H1 (cell line): ENCODE measurements around the gene NKX2-4. TPM values are rescaled to one million over a fixed set of nuclear protein-coding genes. Genes with fewer than 3 reads are reported as not detected.

Experiments
- CTCF ChIA-PET: fragments of 300-600 bp; sonication (Branson Sonifier 250); formaldehyde crosslinking; loops from one replicate; lab custom pipeline; 2021; ENCODE audit not compliant: partially characterized antibody; lab: Charles Lee
- POLR2A ChIA-PET: fragments of 300-600 bp; sonication (Branson Sonifier 250); formaldehyde crosslinking; loops from one replicate; lab custom pipeline; 2021; ENCODE audit warnings: inconsistent platforms; ENCODE audit not compliant: partially characterized antibody; lab: Charles Lee
- DNase-seq, 2 experiments: peaks; one replicate each; pipeline versions ENCODE4 v3.0.0 to v3.0.0-alpha.2; 2010 to 2022; ENCODE audit warnings: low spot score in 2 of 2, low read depth in 1 of 2, mixed read lengths in 1 of 2
- FAIRE-seq: peaks from 2 replicates; lab custom pipeline; 2011; peaks lifted over from hg19 to GRCh38; lab: Jason Lieb, UNC
- H2AFZ ChIP-seq: 2 replicates; pipeline ENCODE4 v1.8.1; 2012; ENCODE audit warnings: low read length, inconsistent platforms
- H2AK5ac ChIP-seq: 2 replicates; pipeline ENCODE4 v1.6.1; 2013; ENCODE audit warnings: low read depth, low read length
- H2BK120ac ChIP-seq: replicated peaks from 2 replicates; pipeline ENCODE3; 2013; ENCODE audit warnings: low read depth, low read length, inconsistent platforms
- H2BK12ac ChIP-seq: 2 replicates; pipeline ENCODE4 v1.6.1; 2013; ENCODE audit warnings: low read depth, low read length
- H2BK15ac ChIP-seq: 2 replicates; pipeline ENCODE4 v1.6.1; 2013; ENCODE audit warnings: low read length
- H2BK20ac ChIP-seq: 2 replicates; pipeline ENCODE4 v1.6.1; 2013; ENCODE audit warnings: low read length
- H2BK5ac ChIP-seq: 2 replicates; pipeline ENCODE4 v1.6.1; 2013; ENCODE audit warnings: low read depth, low read length
- H3K14ac ChIP-seq: 2 replicates; pipeline ENCODE4 v1.6.1; 2013; ENCODE audit warnings: inconsistent platforms; ENCODE audit not compliant: insufficient read length
- H3K18ac ChIP-seq: 2 replicates; pipeline ENCODE4 v1.6.1; 2013; ENCODE audit warnings: low read length; ENCODE audit errors: extremely low read depth
- H3K23ac ChIP-seq: 2 replicates; pipeline ENCODE4 v1.6.1; 2013; ENCODE audit warnings: inconsistent platforms; ENCODE audit not compliant: insufficient read length
- H3K23me2 ChIP-seq: 2 replicates; pipeline ENCODE4 v1.6.1; 2013; ENCODE audit warnings: low read depth, low read length
- H3K27ac ChIP-seq: 2 replicates; pipeline ENCODE4 v1.6.1; 2011; ENCODE audit warnings: low read depth, low read length, inconsistent platforms
- H3K27me3 ChIP-seq, 4 experiments: replicated peaks in 1 of 4; 1 replicate in 1 of 4; 2 replicates in 3 of 4; pipeline versions ENCODE4 v1.6.1 to v1.8.1; 2011 to 2013; ENCODE audit warnings: low read length in 3 of 4, mild to moderate bottlenecking in 3 of 4, inconsistent platforms in 2 of 4, mixed read lengths in 2 of 4, moderate library complexity in 1 of 4; ENCODE audit not compliant: control insufficient read depth in 3 of 4, insufficient read depth in 3 of 4; ENCODE audit errors: extremely low read depth in 1 of 4
- H3K36me3 ChIP-seq, 4 experiments: 2 replicates each; pipeline versions ENCODE4 v1.6.1 to v1.8.1; 2011 to 2013; ENCODE audit warnings: mild to moderate bottlenecking in 4 of 4, low read length in 3 of 4, moderate library complexity in 2 of 4, control low read depth in 1 of 4, inconsistent platforms in 1 of 4; ENCODE audit not compliant: insufficient read depth in 4 of 4, control insufficient read depth in 2 of 4
- H3K4ac ChIP-seq: replicated peaks from 2 replicates; pipeline ENCODE3; 2013; ENCODE audit warnings: low read length, low read depth, mixed read lengths, inconsistent platforms; ENCODE audit not compliant: insufficient read length
- H3K4me1 ChIP-seq, 4 experiments: replicated peaks in 1 of 4; 1 replicate in 1 of 4; 2 replicates in 3 of 4; pipeline versions ENCODE4 v1.6.1 to v1.8.1; 2011 to 2013; ENCODE audit warnings: low read length in 3 of 4, inconsistent platforms in 2 of 4, mixed read lengths in 1 of 4; ENCODE audit not compliant: insufficient read depth in 4 of 4, control insufficient read depth in 3 of 4
- H3K4me2 ChIP-seq, 2 experiments: 2 replicates each; pipeline versions ENCODE4 v1.6.1 to v1.8.1; 2011 to 2013; ENCODE audit warnings: low read depth in 2 of 2, low read length in 2 of 2, control low read depth in 1 of 2, inconsistent platforms in 1 of 2, mild to moderate bottlenecking in 1 of 2; ENCODE audit not compliant: insufficient read depth in 1 of 2
- H3K4me3 ChIP-seq, 4 experiments: fragments of 200-600, 300-600 bp in 1 of 4; sonication (generic), shearing (Covaris generic), sonication (Bioruptor Twin) in 1 of 4; 2 replicates each; pipeline versions ENCODE4 v1.5.1 to v1.8.1; 2011 to 2016; ENCODE audit warnings: low read length in 4 of 4, low read depth in 3 of 4, control low read depth in 2 of 4, inconsistent platforms in 2 of 4, mild to moderate bottlenecking in 2 of 4, mixed read lengths in 1 of 4, moderate library complexity in 1 of 4; ENCODE audit not compliant: insufficient read depth in 2 of 4; ENCODE audit errors: extremely low read depth in 1 of 4
- H3K56ac ChIP-seq: replicated peaks from 2 replicates; pipeline ENCODE3; 2013; ENCODE audit warnings: low read depth, mild to moderate bottlenecking, mixed read lengths, low read length, inconsistent platforms; ENCODE audit not compliant: insufficient read length
- H3K79me1 ChIP-seq: 2 replicates; pipeline ENCODE4 v1.6.1; 2013; ENCODE audit warnings: low read depth, low read length, control low read depth
- H3K79me2 ChIP-seq, 2 experiments: 2 replicates each; pipeline versions ENCODE4 v1.6.1 to v1.8.1; 2012 to 2013; ENCODE audit warnings: low read length in 2 of 2, mild to moderate bottlenecking in 2 of 2, inconsistent platforms in 1 of 2; ENCODE audit not compliant: insufficient read depth in 2 of 2, control insufficient read depth in 1 of 2
- H3K9ac ChIP-seq, 4 experiments: replicated peaks in 1 of 4; 1 replicate in 1 of 4; 2 replicates in 3 of 4; pipeline versions ENCODE4 v1.6.1 to v1.8.1; 2011 to 2013; ENCODE audit warnings: low read depth in 3 of 4, low read length in 3 of 4, control low read depth in 2 of 4, mild to moderate bottlenecking in 2 of 4, moderate library complexity in 2 of 4, inconsistent platforms in 1 of 4; ENCODE audit errors: extremely low read depth in 1 of 4
- H3K9me3 ChIP-seq, 2 experiments: 2 replicates each; pipeline versions ENCODE4 v1.6.1 to v1.8.1; 2012 to 2013; ENCODE audit warnings: mild to moderate bottlenecking in 2 of 2, moderate library complexity in 2 of 2, control low read depth in 1 of 2, inconsistent platforms in 1 of 2, low read depth in 1 of 2, low read length in 1 of 2, mixed read lengths in 1 of 2; ENCODE audit not compliant: insufficient read depth in 2 of 2
- H4K20me1 ChIP-seq, 2 experiments: replicated peaks in 1 of 2; 2 replicates each; pipeline versions ENCODE3 to v1.8.1; 2011 to 2013; ENCODE audit warnings: inconsistent platforms in 2 of 2, low read length in 2 of 2, mild to moderate bottlenecking in 1 of 2; ENCODE audit not compliant: insufficient read depth in 2 of 2, control insufficient read depth in 1 of 2
- H4K5ac ChIP-seq: 2 replicates; pipeline ENCODE4 v1.6.1; 2013; ENCODE audit warnings: low read length, low read depth, mixed read lengths, inconsistent platforms; ENCODE audit not compliant: insufficient read length
- H4K8ac ChIP-seq: 2 replicates; pipeline ENCODE4 v1.8.0; 2013; ENCODE audit warnings: mild to moderate bottlenecking, moderate library complexity, low read length, inconsistent platforms; ENCODE audit not compliant: insufficient read depth; ENCODE audit errors: extremely low read depth
- H4K91ac ChIP-seq: replicated peaks from 2 replicates; pipeline ENCODE3; 2013; ENCODE audit warnings: low read length, mixed read lengths, inconsistent platforms; ENCODE audit not compliant: insufficient read length
- BRCA1 ChIP-seq: IDR thresholded peaks from 2 replicates; pipeline ENCODE4 v1.6.1; 2012; ENCODE audit warnings: low read depth, low read length, improper control_type of control experiment
- CHD2 ChIP-seq: IDR thresholded peaks from 2 replicates; pipeline ENCODE4 v1.6.1; 2012; ENCODE audit warnings: low read length, improper control_type of control experiment
- EGR1 ChIP-seq: IDR thresholded peaks from 2 replicates; pipeline ENCODE4 v1.6.1; 2011; ENCODE audit warnings: low read depth, low read length, borderline replicate concordance
- GABPA ChIP-seq: IDR thresholded peaks from 2 replicates; pipeline ENCODE4 v1.6.1; 2011; ENCODE audit warnings: mild to moderate bottlenecking, low read length, moderate library complexity, borderline replicate concordance; ENCODE audit not compliant: insufficient read depth
- JUND ChIP-seq: IDR thresholded peaks from 2 replicates; pipeline ENCODE4 v1.6.1; 2011; ENCODE audit warnings: mild to moderate bottlenecking, improper control_type of control experiment, low read length
- POLR2AphosphoS5 ChIP-seq: IDR thresholded peaks from 2 replicates; pipeline ENCODE4 v1.6.1; 2011; ENCODE audit warnings: low read depth, low read length
- POU5F1 ChIP-seq: IDR thresholded peaks from 2 replicates; pipeline ENCODE4 v1.6.1; 2011; ENCODE audit warnings: low read depth, mild to moderate bottlenecking, low read length, moderate library complexity
- WGBS, 2 experiments: shearing (Covaris generic) in 1 of 2; methylation state at CpG; one replicate each; pipeline versions ENCODE4 v1.1.6 to v1.1.7; 2013 to 2015; ENCODE audit warnings: low lambda C conversion rate in 2 of 2, mixed read lengths in 2 of 2, inconsistent platforms in 1 of 2, low coverage in 1 of 2, missing lambda C conversion rate in 1 of 2; ENCODE audit not compliant: insufficient replicate concordance in 2 of 2, insufficient coverage in 1 of 2, insufficient read length in 1 of 2; ENCODE audit errors: extremely low coverage in 1 of 2, missing lambda C conversion rate in 1 of 2; 5-methylcytosine and 5-hydroxymethylcytosine counted together
- polyA plus RNA-seq, 7 experiments: library from polyadenylated mRNA; depleted of rRNA in 3 of 7; stranded (reverse) in 5 of 7; unstranded in 2 of 7; fragments of >200 nt in 5 of 7; fragments of 200-250 nt in 2 of 7; gene quantifications; 1 replicate in 5 of 7; 2 replicates in 1 of 7; 4 replicates in 1 of 7; pipeline versions ENCODE4 v1.2.1 to v1.2.3, GENCODE V29; 2011 to 2013; ENCODE audit warnings: missing spikeins in 2 of 7, mixed read lengths in 2 of 7
- total RNA-seq: library from RNA; stranded (reverse); fragmentation: NEBNext Ultra II Directional; extraction: Animal tissue kit (Norgen Biotek cat#: 25700); gene quantifications from 2 replicates; pipeline ENCODE4 v1.2.1, GENCODE V29; 2021

NKX2-4 gene
- total and polyA plus RNA-seq, 2 of the 8 experiments (the other 6 are each of a cell fraction or from before 2014, with no cell fraction given), result 0.12 to 0.37 TPM

DNA sequence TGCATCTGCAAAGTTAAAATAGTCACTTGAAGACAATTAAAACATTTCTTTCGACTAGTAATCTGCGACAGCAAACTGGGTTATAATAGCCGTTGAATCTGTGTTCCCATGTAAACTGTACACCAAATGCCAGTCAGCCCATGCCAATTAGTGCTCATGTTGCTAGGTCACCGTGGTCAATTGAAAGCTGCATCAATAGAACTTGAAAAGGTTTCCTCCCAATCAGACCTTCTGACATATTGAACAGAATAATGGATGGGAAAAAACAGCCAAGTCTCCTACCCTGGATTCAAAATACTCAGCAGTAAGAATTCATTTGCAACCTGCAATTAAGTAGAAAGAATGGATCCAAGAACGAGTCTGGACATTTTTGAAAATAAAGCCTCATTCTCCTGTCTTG is 11.2 kb downstream of the NKX2-4 start:
- CTCF ChIA-PET, result interaction anchor here (0.6 kb wide), 1 partner anchor 143 kb away, joined by 3 read pairs; no protein-coding TSS in a partner anchor
- Histone ChIP-seq H3K4ac (no peak overlapping the region), H2AFZ (no peak overlapping the region), H3K9me3 (no peaks in the 10 kb centered on the region), H4K8ac (no peak overlapping the region; the same call in 1 of the 2 replicates), H4K20me1 (peaks cover 0 to 3% of the 10 kb centered on the region in 2 experiments), H3K79me1 (no peaks in the 10 kb centered on the region)
- POLR2A ChIA-PET, result no interaction called here
- no peak for TF ChIP-seq GABPA
- no peak for TF ChIP-seq POLR2AphosphoS5
- no peak for TF ChIP-seq CHD2
- TF ChIP-seq JUND, result no peak
- no peak for TF ChIP-seq EGR1
- no peak for TF ChIP-seq BRCA1
- no peak for TF ChIP-seq POU5F1
- TF ChIP-seq, all 59 proteins: peak for 0
- Histone ChIP-seq H3K4me2 (no peak overlapping the region), H3K23me2 (no peaks in the 10 kb centered on the region), H3K27ac (no peak overlapping the region), H2BK20ac (no peak overlapping the region), H2AK5ac (no peak overlapping the region), H2BK120ac (no peak overlapping the region), H3K14ac (no peak overlapping the region), H3K36me3 (peaks cover 3 to 45% (median 17%) of the 10 kb centered on the region in 4 experiments; a peak in 7 of 8 replicates), H2BK5ac (no peak overlapping the region), H3K23ac (no peak overlapping the region), H3K27me3 (peaks cover 0 to 4% (median 0%) of the 10 kb centered on the region in 4 experiments; a peak in 4 of 7 replicates), H3K4me1 (no peaks in the 10 kb centered on the region), H3K79me2 (no peaks in the 10 kb centered on the region), H3K4me3 (no peak overlapping the region), H3K18ac (no peak overlapping the region), H4K5ac (no peak overlapping the region), H4K91ac (no peak overlapping the region), H2BK15ac (no peak overlapping the region), H2BK12ac (no peak overlapping the region), H3K9ac (peak overlapping the region in 1 of 4 experiments; percentile 8; a peak in 1 of 7 replicates), H3K56ac (no peak overlapping the region)
- FAIRE-seq (no peak), DNase-seq (no peak)
- WGBS, 2 experiments, result 91% methylated on average over 5 of the region's 5 CpGs; no CpG with 5 or more reads in 1 of the 2 experiments
